ENCODE results near the gene CALD1. TPM values are rescaled to one million over a fixed set of nuclear protein-coding genes. Genes with fewer than 3 reads are reported as not detected.

CALD1 gene
- total RNA-seq, 1 experiment from 2014 or later = 147 TPM

GRCh38 chr7:134897936-134898335, 118.5 kb downstream of the CALD1 start:
- ChIA-PET CTCF (no interaction called here), POLR2A (no interaction called here)
- TF ChIP-seq ZNF219 (CRISPR knock-in tag; IDR thresholded peaks at IDR 0.05; ENCODE audit: borderline replicate concordance) = no peak
- TF ChIP-seq CTCF (IDR thresholded peaks at IDR 0.05) = no peak
- TF ChIP-seq, protein P1, sequence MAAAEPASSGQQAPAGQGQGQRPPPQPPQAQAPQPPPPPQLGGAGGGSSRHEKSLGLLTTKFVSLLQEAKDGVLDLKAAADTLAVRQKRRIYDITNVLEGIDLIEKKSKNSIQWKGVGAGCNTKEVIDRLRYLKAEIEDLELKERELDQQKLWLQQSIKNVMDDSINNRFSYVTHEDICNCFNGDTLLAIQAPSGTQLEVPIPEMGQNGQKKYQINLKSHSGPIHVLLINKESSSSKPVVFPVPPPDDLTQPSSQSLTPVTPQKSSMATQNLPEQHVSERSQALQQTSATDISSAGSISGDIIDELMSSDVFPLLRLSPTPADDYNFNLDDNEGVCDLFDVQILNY (CRISPR knock-in tag; IDR thresholded peaks at IDR 0.05) = no peak
- no peak for TF ChIP-seq ZNF232 (CRISPR knock-in tag; IDR thresholded peaks at IDR 0.05)
- DNase-seq (ENCODE audit: low spot score) (no peak), ATAC-seq (no peak)
- peaks cover 24% of the 10 kb centered on the region for H3K9me3 Mint-ChIP-seq
- peaks cover 29% of the 10 kb centered on the region for H3K36me3 Mint-ChIP-seq
- H3K4me3 Mint-ChIP-seq = no peak overlapping the region
- no peaks in the 10 kb centered on the region; the same call in 1 of the 2 replicates for H3K27me3 Mint-ChIP-seq (ENCODE audit: low read depth)
- no peak overlapping the region for H3K27ac Mint-ChIP-seq
- H3K4me1 Mint-ChIP-seq = peaks cover 30% of the 10 kb centered on the region

DNA sequence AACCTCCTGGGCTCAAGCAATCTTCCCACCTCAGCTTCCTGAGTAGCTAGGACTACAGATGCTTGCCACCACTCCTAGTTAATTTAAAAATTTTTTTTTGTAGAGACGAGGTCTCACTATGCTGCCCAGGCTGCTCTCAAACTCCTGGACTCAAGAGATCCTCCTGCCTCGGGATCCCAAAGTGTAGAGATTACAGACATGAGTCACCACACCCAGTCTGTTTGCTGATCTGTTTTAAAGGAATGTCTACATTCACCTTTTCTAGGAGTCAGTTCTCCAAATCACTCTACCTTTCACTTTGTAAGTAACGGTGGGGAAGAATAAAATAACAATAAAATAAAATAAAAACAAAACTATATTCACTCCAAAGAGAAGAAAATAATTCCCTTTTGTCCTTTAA, 120.3 kb downstream of the CALD1 start:
- TF ChIP-seq, protein P1 (CRISPR knock-in tag; IDR thresholded peaks at IDR 0.05) = no peak
- TF ChIP-seq CREM (CRISPR knock-in tag; IDR thresholded peaks at IDR 0.05) = no peak
- no peak for TF ChIP-seq ZBTB21 (CRISPR knock-in tag; IDR thresholded peaks at IDR 0.05; ENCODE audit: borderline replicate concordance)
- TF ChIP-seq CREB1 (CRISPR knock-in tag; IDR thresholded peaks at IDR 0.05) = no peak
- TF ChIP-seq ZNF396 (CRISPR knock-in tag; IDR thresholded peaks at IDR 0.05; ENCODE audit: borderline replicate concordance) = no peak
- Mint-ChIP-seq H3K4me3 (no peak overlapping the region), H3K27ac (peak overlapping the region; percentile 23; the same call in 1 of the 2 replicates), H3K36me3 (peaks cover 23% of the 10 kb centered on the region), H3K4me1 (peaks cover 16% of the 10 kb centered on the region), H3K27me3 (ENCODE audit: low read depth) (no peaks in the 10 kb centered on the region; the same call in 1 of the 2 replicates), H3K9me3 (peaks cover 19% of the 10 kb centered on the region)
- ATAC-seq (no peak), DNase-seq (ENCODE audit: low spot score) (no peak)
- POLR2A ChIA-PET = interaction anchor here (1.3 kb wide), 1 partner anchor 9 kb away, joined by 4 read pairs; no protein-coding TSS in a partner anchor
- CTCF ChIA-PET = interaction anchor here (1.1 kb wide), 1 partner anchor 175 kb away, joined by 3 read pairs; no protein-coding TSS in a partner anchor

DNA sequence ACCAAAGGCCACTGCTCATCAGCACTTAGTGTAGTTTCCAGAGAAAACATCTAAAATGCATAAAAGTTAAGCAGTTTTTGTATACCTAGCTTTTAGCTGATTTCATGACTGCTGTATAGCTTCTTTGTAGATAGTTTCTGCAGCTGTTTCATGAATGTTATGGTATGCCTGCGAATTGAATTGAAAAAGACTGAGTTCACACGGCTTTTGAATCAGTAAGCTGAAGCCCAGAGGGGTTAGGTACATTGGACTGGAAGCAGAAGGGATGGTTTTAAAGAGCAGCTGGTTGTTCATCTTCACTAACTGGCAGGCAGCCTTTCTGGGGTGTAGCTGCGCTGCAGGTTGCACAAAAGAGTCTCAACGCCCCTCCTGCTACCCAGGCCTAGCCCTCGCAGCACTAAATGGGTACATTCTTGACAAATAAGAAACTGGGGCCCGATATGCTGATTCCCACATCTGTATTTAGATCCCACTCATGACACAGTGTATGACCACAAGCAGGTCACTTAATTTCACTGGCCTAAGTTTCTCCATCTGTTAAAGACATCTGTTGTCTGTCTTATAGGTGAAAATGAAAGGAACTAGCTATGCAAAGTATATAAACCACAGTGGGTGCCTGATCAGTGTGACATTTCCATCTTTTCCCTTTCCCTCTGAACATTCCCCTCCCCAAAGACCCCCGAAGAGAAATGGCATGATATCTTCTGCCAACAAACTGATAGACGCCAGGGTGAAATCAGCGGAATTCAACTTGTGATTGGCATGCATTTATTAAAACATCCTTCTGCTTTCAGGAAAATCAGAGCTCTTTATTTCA, 120.9 kb downstream of the CALD1 start:
- DNase-seq (ENCODE audit: low spot score) (no peak), ATAC-seq (no peak)
- H3K27me3 Mint-ChIP-seq (ENCODE audit: low read depth) = no peaks in the 10 kb centered on the region; the same call in 1 of the 2 replicates
- ChIA-PET CTCF (interaction anchor here (1.1 kb wide), 1 partner anchor 176 kb away, joined by 3 read pairs; no protein-coding TSS in a partner anchor), POLR2A (interaction anchor here (0.7 to 1.3 kb wide), 2 partner anchors 9 to 90 kb away, joined by 3 to 4 read pairs; no protein-coding TSS in a partner anchor)
- peaks cover 16% of the 10 kb centered on the region for H3K4me1 Mint-ChIP-seq
- peak overlapping the region; percentile 42 for H3K27ac Mint-ChIP-seq
- peaks cover 18% of the 10 kb centered on the region for H3K36me3 Mint-ChIP-seq
- peaks cover 17% of the 10 kb centered on the region for H3K9me3 Mint-ChIP-seq
- no peak overlapping the region for H3K4me3 Mint-ChIP-seq
- TF ChIP-seq, protein P2, sequence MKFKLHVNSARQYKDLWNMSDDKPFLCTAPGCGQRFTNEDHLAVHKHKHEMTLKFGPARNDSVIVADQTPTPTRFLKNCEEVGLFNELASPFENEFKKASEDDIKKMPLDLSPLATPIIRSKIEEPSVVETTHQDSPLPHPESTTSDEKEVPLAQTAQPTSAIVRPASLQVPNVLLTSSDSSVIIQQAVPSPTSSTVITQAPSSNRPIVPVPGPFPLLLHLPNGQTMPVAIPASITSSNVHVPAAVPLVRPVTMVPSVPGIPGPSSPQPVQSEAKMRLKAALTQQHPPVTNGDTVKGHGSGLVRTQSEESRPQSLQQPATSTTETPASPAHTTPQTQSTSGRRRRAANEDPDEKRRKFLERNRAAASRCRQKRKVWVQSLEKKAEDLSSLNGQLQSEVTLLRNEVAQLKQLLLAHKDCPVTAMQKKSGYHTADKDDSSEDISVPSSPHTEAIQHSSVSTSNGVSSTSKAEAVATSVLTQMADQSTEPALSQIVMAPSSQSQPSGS (CRISPR knock-in tag; IDR thresholded peaks at IDR 0.05; ENCODE audit: borderline replicate concordance, low read depth) = no peak
- TF ChIP-seq SMAD4 (CRISPR knock-in tag; IDR thresholded peaks at IDR 0.05) (no peak), KAT7 (CRISPR knock-in tag; IDR thresholded peaks at IDR 0.05; ENCODE audit: borderline replicate concordance) (no peak), GTF2I (CRISPR knock-in tag; conservative IDR thresholded peaks at IDR 0.05) (no peak), CREM (CRISPR knock-in tag; IDR thresholded peaks at IDR 0.05) (no peak), GRHL2 (CRISPR knock-in tag; IDR thresholded peaks at IDR 0.05; ENCODE audit: insufficient replicate concordance, severe bottlenecking) (no peak), ARID4B (CRISPR knock-in tag; IDR thresholded peaks at IDR 0.05; ENCODE audit: borderline replicate concordance) (no peak), FOXK1 (CRISPR knock-in tag; IDR thresholded peaks at IDR 0.05) (no peak), IRF2 (CRISPR knock-in tag; IDR thresholded peaks at IDR 0.05; ENCODE audit: borderline replicate concordance, low read depth) (no peak), FOXJ3 (CRISPR knock-in tag; IDR thresholded peaks at IDR 0.05; ENCODE audit: borderline replicate concordance) (no peak)
- TF ChIP-seq, protein P3, sequence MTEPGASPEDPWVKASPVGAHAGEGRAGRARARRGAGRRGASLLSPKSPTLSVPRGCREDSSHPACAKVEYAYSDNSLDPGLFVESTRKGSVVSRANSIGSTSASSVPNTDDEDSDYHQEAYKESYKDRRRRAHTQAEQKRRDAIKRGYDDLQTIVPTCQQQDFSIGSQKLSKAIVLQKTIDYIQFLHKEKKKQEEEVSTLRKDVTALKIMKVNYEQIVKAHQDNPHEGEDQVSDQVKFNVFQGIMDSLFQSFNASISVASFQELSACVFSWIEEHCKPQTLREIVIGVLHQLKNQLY (CRISPR knock-in tag; IDR thresholded peaks at IDR 0.05) = no peak

All from WTC11 (cell line).